Right lobe of liver (tissue), 4 donors: ENCODE results near the gene OSCP1.

Experiments
- CTCF ChIP-seq, 4 donors: fragments of 200-600 bp in 3 of 4; fragments of 450-650 bp in 1 of 4; IDR thresholded peaks; one replicate each; pipeline versions ENCODE4 v1.5.1 to v1.8.0; 2016 to 2022; ENCODE audit warnings: antibody characterized with exemption in 4 of 4, mild to moderate bottlenecking in 2 of 4
- POLR2A ChIP-seq: fragments of 450-650 bp; IDR thresholded peaks from one replicate; pipeline ENCODE4 v1.6.1; 2017; ENCODE audit warnings: antibody characterized with exemption, mild to moderate bottlenecking
- donor health status: DM: no; HTN: no; CAD: no.
- donor health status: DM: no; HTN: no; CAD: no.
- donor health status: DM: no; HTN: yes; CAD: no.

GRCh38 chr1:36391271-36391670 lies 59.0 kb downstream of the OSCP1 start:
- TF ChIP-seq POLR2A (no peak), CTCF (IDR thresholded peaks at IDR 0.05) (no peak)
